ENCODE measurements around the gene COMP.
"Not testable (repeated sequence)": the region's sequence is repeated elsewhere in the genome, so short reads cannot be mapped to it uniquely, and the experiment has no call there.

The COMP gene

DNA sequence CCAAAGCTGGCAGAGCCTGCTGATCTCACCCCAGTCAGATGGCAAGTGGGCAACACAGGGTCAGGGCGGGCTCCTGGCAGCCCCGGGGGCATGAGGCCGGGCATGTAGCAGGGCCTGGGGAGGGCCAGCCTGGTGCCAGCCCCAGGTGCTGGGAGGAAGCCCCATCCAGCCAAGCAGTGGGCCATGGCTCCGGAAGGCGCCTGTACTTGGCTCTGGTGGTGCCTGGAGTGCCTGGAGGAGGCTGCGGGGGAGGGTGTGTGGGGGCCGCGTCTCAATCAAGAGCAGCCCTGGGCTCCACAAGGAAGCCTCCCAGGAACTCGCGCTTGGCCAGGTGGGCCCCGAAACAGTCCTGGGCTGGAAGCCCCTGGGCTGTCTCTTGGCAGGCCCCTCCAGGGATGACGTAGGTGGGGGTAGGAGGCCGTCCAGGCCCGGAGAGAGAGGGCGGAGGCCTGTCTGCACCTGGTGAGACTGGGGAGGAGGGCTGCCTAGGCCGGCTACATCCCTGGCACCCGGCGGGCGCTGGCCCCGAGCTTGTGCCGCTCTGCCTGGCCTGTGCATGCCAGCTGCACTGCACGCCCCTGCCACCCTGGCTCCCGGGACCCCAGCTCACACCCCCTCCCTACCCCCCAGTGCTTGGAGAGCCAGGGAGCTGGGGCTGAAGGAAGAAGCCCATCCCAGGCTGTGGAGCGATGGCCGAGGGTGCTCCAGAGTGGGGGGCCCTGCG lies 45.9 kb downstream of the COMP start:
- peak; percentile 66 for DNase-seq

GRCh38 chr19:18743784-18744418 lies 47.2 kb downstream of the COMP start:
- DNase-seq, result no peak

DNA sequence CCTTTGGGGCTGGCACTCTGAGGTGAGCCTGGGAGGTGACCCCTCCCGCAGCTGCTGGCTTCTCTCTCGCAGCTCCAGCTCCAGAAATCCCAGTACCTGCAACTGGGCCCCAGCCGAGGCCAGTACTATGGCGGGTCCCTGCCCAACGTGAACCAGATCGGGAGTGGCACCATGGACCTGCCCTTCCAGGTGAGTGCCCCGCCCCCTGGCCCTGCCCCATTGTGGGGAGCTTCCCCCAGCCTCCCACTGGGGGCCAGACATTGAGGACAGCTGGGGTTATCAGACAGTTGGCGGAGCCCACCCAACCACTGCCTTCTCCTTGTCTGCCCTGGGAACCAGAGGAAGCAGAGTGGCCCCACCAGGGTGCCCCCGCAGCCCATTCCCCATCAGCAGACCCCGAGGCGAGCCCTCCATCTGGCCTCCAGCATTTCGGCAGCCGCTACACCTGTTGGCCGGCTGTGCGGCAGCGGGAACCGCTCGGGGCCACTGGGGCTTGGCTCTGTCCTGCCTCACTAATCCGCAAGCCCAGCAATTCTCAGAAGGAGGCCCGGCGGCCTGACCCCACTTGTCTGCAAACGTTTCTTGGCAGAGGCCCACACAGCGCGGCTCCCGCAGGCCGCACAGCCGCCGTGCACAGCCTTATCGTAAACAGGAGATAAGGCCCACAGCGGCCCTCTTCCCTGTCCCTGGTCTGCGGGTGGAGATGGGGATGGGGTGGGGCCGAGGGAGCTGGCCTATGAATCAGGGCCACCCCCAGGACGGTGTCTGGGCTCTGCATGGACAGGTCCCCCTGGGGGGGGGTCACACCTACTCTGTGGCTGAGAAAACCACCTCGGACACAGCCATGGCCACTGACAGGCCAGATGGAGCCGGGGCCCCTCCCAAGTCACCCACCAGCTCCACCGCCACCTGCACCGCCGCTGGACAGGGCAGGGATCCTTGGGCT lies 48.0 kb downstream of the COMP start:
- DNase-seq, result peak; percentile 78

GRCh38 chr19:18742324-18742723 lies 48.8 kb downstream of the COMP start:
- DNase-seq, result no peak

GRCh38 chr19:18741124-18742121 lies 49.7 kb downstream of the COMP start:
- DNase-seq, result peak; percentile 79

DNA sequence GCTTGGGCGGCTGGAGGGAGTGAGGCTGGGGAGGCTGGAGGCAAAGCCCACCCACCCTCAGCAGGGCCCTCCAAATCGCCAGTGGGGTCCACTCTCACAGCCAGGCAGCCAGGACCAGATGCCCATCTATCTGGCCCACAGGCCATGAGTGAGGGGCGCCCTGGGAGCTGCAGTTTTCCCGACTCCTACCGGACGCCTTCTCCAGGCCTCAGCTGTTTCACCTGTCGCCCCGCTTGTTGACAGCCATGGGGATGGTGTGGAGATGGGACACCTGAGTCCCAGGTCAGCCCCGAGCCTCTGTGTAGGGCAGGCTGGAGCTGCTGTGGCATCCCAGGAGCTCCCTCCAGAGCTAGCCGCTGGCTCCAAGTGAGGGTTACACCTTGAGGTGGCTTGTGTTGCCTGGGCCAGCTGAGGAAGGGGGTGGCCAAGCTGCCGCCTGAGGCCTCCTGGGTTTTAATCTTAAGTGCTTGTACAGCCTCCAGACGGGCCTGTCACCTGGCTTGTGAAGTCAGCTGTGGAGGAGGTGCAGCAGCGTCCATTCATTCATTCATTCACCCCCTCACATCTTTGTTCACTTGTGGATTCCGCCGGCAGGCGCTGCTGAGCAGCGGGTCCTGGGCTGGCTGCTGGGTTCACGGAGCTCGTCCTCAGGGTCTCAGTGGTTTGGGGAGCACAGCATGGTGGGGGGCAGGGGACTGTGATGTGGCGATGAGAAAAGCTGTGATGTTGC lies 52.0 kb downstream of the COMP start:
- no peak for DNase-seq

GRCh38 chr19:18737954-18738351 lies 53.2 kb downstream of the COMP start:
- DNase-seq, result no peak

DNA sequence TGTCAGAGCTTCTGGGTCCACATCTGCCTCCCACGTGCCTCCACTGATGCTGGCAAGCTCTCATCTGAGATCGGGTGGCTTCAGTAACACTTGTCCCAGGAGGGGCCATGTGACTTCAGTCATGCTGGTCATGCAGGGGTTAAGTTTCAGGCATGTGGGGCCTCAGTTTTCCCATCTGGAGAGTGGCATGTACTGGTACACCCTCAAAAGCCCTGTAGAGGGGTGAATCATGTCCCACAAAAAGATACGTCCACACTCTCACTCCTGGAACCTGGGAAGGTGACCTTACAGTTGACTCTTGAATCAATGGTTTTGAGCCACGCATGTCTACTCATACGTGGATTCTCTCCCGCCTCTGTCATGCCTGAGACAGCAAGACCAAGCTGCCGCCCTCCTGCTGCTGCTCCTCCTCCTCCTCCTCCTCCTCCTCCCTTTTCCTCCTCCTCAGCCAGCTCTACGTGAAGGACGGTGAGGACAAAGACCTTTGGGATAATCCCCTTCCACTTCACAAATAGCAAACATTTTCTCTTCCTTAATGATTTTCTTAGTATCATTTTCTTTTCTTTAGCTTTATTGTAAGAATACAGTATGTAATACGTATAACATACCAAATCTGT lies 53.7 kb downstream of the COMP start:
- no peak for DNase-seq

GRCh38 chr19:18736415-18737336 lies 54.4 kb downstream of the COMP start:
- DNase-seq, result no peak

- no peak for DNase-seq
Observed at GRCh38 chr19:18735752-18736151, 55.4 kb downstream of the COMP start.

DNA sequence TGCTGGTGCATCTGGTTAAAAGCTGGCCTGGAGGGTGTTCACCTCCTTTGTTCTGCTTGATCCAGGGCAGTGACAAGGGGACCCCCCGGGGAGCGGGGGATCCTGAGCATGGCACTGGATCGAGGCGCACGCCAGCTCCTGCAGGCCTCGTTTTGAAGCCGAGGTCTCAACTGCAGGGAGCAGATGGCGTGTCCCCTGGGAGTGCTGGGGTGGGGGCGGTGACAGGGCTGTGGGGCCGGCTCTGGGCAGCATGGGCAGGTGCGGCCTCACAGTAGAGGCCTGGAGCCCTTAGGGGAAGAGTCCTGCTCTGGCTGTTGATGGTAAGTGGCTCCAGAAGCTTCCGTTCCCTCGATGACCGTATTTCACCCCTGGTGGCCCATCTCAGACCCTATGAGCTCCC lies 55.8 kb downstream of the COMP start:
- no peak for DNase-seq

DNA sequence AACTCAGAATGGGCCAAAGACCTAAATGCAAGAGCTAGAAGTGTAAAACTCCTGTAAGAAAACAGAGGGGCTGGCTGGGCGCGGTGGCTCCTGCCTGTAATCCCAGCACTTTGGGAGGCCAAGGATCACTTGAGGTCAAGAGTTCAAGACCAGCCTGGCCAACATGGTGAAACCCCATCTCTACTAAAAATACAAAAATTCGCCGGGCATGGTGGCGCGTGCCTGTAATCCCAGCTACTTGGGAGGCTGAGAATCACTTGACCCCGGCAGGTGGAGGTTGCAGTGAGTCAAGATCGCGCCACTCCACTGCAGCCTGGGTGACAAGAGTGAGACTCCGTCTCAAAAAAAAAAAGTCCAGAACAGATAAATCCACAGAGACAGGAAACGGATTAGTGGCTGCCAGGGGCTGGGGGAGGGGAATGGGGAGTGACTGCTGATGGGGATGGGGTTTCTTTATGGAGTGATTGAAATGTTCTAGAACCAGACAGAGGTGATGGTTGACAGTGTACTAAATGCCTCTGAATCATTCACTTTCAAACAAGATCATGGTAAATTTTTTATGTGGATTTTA lies 57.3 kb downstream of the COMP start:
- DNase-seq, result not testable (repeated sequence)

GRCh38 chr19:18733196-18733647 lies 57.9 kb downstream of the COMP start:
- DNase-seq, result no peak

All from femur (tissue), 1 donor.